GM18861 (cell line): Measurements from ENCODE around the gene U2AF1.
"Not testable (repeated sequence)": the region's sequence is repeated elsewhere in the genome, so short reads cannot be mapped to it uniquely, and the experiment has no call there.

Experiments
- ATAC-seq: cut with Tn5 transposase; IDR thresholded peaks from one replicate; pipeline ENCODE4 v1.9.1; 2021; ENCODE audit not compliant: unreplicated experiment

U2AF1 gene

GRCh38 chr21:43106965-43107793 is at the start of gene U2AF1:
TSS of gene U2AF1 (minus strand) at chr21:43107570. CDS start at chr21:43107494, 76 bp downstream.
- ATAC-seq = peak; percentile 54

GRCh38 chr21:43153601-43154000 is 46.2 kb upstream of the U2AF1 start:
- not testable (repeated sequence) for ATAC-seq

GRCh38 chr21:43149344-43149743 is 42.0 kb upstream of the U2AF1 start:
- not testable (repeated sequence) for ATAC-seq

GRCh38 chr21:43147999-43148398 is 40.6 kb upstream of the U2AF1 start:
- not testable (repeated sequence) for ATAC-seq

GRCh38 chr21:43146637-43147036 is 39.3 kb upstream of the U2AF1 start:
- not testable (repeated sequence) for ATAC-seq

- ATAC-seq = not testable (repeated sequence)
These were observed 34.0 kb upstream of the U2AF1 start for GRCh38 chr21:43141407-43141806.

GRCh38 chr21:43138944-43139343 is 31.6 kb upstream of the U2AF1 start:
- ATAC-seq = not testable (repeated sequence)

GRCh38 chr21:43134520-43134919 is 27.1 kb upstream of the U2AF1 start:
- not testable (repeated sequence) for ATAC-seq

- ATAC-seq = not testable (repeated sequence)
These were observed 22.7 kb upstream of the U2AF1 start for GRCh38 chr21:43130094-43130493.

- not testable (repeated sequence) for ATAC-seq
These were observed 8.6 kb upstream of the U2AF1 start for GRCh38 chr21:43115956-43116355.

- ATAC-seq = not testable (repeated sequence)
These were observed 7.1 kb upstream of the U2AF1 start for GRCh38 chr21:43114483-43114882.

- ATAC-seq = not testable (repeated sequence)
These were observed 1.6 kb upstream of the U2AF1 start for GRCh38 chr21:43109006-43109405.

- ATAC-seq = not testable (repeated sequence)
These were observed 807 bp upstream of the U2AF1 start for GRCh38 chr21:43108177-43108576.

GRCh38 chr21:43107794-43108137 is 396 bp upstream of the U2AF1 start:
- ATAC-seq = not testable (repeated sequence)

- not testable (repeated sequence) for ATAC-seq
These were observed 2.7 kb downstream of the U2AF1 start for GRCh38 chr21:43104642-43105041.

GRCh38 chr21:43102281-43102680 is 5.1 kb downstream of the U2AF1 start:
- ATAC-seq = not testable (repeated sequence)

GRCh38 chr21:43101676-43102075 is 5.7 kb downstream of the U2AF1 start:
- not testable (repeated sequence) for ATAC-seq

GRCh38 chr21:43101000-43101399 is 6.4 kb downstream of the U2AF1 start:
- ATAC-seq = not testable (repeated sequence)

- not testable (repeated sequence) for ATAC-seq
These were observed 15.3 kb downstream of the U2AF1 start for GRCh38 chr21:43091979-43092614.

GRCh38 chr21:43090947-43091346 is 16.4 kb downstream of the U2AF1 start:
- not testable (repeated sequence) for ATAC-seq

- ATAC-seq = not testable (repeated sequence)
These were observed 17.9 kb downstream of the U2AF1 start for GRCh38 chr21:43089463-43089862.
